ENCODE data around the gene NSUN5. TPM values are rescaled to one million over a fixed set of nuclear protein-coding genes. Genes with fewer than 3 reads are reported as not detected.

NSUN5 gene
- total and polyA plus RNA-seq, 9 donors, result 3.7 to 24.3 (median 17.9) TPM

GRCh38 chr7:73341877-73342276 lies 33.3 kb upstream of the NSUN5 start:
- 47 to 56% (median 51%) methylated on average over 8 of the region's 8 CpGs for WGBS, 3 donors
- Histone ChIP-seq H3K27ac (no peak overlapping the region), H3K36me3 (no peaks in the 10 kb centered on the region), H3K4me1 (ENCODE audit: insufficient read depth) (peaks cover 3% of the 10 kb centered on the region), H3K4me3 (no peak overlapping the region), H3K27me3 (no peaks in the 10 kb centered on the region), H3K9me3 (no peaks in the 10 kb centered on the region)
- no peak for TF ChIP-seq EP300 (IDR thresholded peaks at IDR 0.05)
- no peak for TF ChIP-seq CTCF (IDR thresholded peaks at IDR 0.05)
- TF ChIP-seq POLR2A (IDR thresholded peaks at IDR 0.05), result no peak
- intact Hi-C loops (cut with DNase I), result loop anchor here in 2 of 4 donors (5.0 to 10.0 kb wide), 2 partner anchors 110 to 113 kb away; no protein-coding TSS in a partner anchor
- no peak for DNase-seq

GRCh38 chr7:73340514-73340913 lies 31.9 kb upstream of the NSUN5 start:
- intact Hi-C loops (cut with DNase I), result loop anchor here in 2 of 4 donors (5.0 to 10.0 kb wide), 2 partner anchors 112 to 114 kb away; no protein-coding TSS in a partner anchor
- Histone ChIP-seq H3K4me1 (ENCODE audit: insufficient read depth) (peaks cover 3% of the 10 kb centered on the region), H3K36me3 (no peaks in the 10 kb centered on the region), H3K9me3 (no peaks in the 10 kb centered on the region), H3K27ac (no peak overlapping the region), H3K27me3 (no peaks in the 10 kb centered on the region), H3K4me3 (no peak overlapping the region)
- WGBS, 3 donors, result 68 to 77% (median 75%) methylated on average over 7 of the region's 7 CpGs
- no peak for TF ChIP-seq POLR2A (IDR thresholded peaks at IDR 0.05)
- no peak for TF ChIP-seq EP300 (IDR thresholded peaks at IDR 0.05)
- TF ChIP-seq CTCF (IDR thresholded peaks at IDR 0.05), result no peak
- DNase-seq, result no peak

GRCh38 chr7:73338321-73338720 lies 29.7 kb upstream of the NSUN5 start:
- WGBS, 3 donors, result 29 to 39% (median 35%) methylated on average over 10 of the region's 10 CpGs
- H3K9me3 ChIP-seq, result no peaks in the 10 kb centered on the region
- intact Hi-C loops (cut with DNase I), result no loop called here
- no peak overlapping the region for H3K4me3 ChIP-seq
- no peak for TF ChIP-seq POLR2A (IDR thresholded peaks at IDR 0.05)
- no peak for TF ChIP-seq CTCF (IDR thresholded peaks at IDR 0.05)
- TF ChIP-seq EP300 (IDR thresholded peaks at IDR 0.05), result no peak
- no peaks in the 10 kb centered on the region for H3K27me3 ChIP-seq
- H3K36me3 ChIP-seq, result no peaks in the 10 kb centered on the region
- H3K4me1 ChIP-seq (ENCODE audit: insufficient read depth), result peaks cover 3% of the 10 kb centered on the region
- no peak for DNase-seq
- H3K27ac ChIP-seq, result no peak overlapping the region

DNA sequence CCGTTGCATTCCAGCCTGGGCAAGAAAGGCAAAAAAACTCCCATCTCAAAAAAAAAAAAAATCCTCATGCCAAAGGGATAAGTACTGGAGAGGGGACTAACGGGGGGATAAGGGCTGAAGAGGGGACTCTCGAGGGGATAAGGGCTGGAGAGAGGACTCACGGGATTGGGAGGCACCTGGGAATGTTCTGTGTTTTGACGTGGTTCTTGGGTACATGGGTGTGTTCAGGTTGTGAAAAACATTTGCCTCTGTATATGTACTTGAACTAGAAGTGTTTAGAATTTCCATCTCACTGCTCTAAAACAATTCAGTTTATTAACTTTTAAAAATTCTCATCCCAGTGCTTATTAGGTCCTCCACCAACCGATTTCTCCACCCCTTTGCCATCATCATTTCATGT lies 23.8 kb upstream of the NSUN5 start:
- Histone ChIP-seq H3K27me3 (no peaks in the 10 kb centered on the region), H3K4me1 (ENCODE audit: insufficient read depth) (no peaks in the 10 kb centered on the region), H3K27ac (no peak overlapping the region), H3K4me3 (no peak overlapping the region), H3K36me3 (no peaks in the 10 kb centered on the region), H3K9me3 (no peaks in the 10 kb centered on the region)
- DNase-seq, result no peak
- 73 to 77% (median 75%) methylated on average over 6 of the region's 6 CpGs for WGBS, 3 donors
- no peak for TF ChIP-seq EP300 (IDR thresholded peaks at IDR 0.05)
- TF ChIP-seq CTCF (IDR thresholded peaks at IDR 0.05), result no peak
- TF ChIP-seq POLR2A (IDR thresholded peaks at IDR 0.05), result no peak
- intact Hi-C loops (cut with DNase I), result no loop called here

Measured in ovary (tissue), 9 donors.